Testis (tissue), 2 donors: ENCODE data around the gene MEPE.

Experiments
- POLR2A ChIP-seq: fragments of 450-650 bp; IDR thresholded peaks from one replicate; pipeline ENCODE4 v1.6.1; 2017; ENCODE audit warnings: antibody characterized with exemption, mild to moderate bottlenecking, moderate library complexity
- TF ChIP-seq, protein P1 (sequence below), 3 experiments: fragments of 450-650 bp in 2 of 3; fragments of 200-600 bp in 1 of 3; sonication (generic) in 1 of 3; IDR thresholded peaks; one replicate each; pipeline ENCODE4 v1.5.1; 2016 to 2019; ENCODE audit warnings: antibody characterized with exemption in 3 of 3, mild to moderate bottlenecking in 2 of 3, moderate library complexity in 1 of 3

DNA sequence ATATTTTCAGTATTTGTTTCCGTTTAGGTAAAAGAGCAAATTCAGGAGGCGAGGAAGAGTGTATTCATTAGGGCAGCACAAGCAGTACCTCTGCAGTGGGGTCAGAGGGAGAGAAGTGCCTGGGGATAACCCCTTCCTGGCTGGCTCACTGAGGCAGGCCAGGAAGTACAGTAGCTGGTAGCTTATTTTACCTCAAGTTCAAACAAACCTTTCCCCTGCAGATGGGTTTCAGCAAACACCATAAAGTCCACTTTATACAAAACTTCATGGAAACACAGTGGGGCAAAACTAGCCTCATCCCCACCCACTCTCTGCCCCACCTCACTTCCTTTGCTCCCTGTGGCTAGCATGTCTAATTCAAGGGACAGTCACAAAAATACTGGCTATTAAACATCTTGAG, 29.5 kb downstream of the MEPE start:
- TF ChIP-seq POLR2A: no peak
- TF ChIP-seq, protein P1, sequence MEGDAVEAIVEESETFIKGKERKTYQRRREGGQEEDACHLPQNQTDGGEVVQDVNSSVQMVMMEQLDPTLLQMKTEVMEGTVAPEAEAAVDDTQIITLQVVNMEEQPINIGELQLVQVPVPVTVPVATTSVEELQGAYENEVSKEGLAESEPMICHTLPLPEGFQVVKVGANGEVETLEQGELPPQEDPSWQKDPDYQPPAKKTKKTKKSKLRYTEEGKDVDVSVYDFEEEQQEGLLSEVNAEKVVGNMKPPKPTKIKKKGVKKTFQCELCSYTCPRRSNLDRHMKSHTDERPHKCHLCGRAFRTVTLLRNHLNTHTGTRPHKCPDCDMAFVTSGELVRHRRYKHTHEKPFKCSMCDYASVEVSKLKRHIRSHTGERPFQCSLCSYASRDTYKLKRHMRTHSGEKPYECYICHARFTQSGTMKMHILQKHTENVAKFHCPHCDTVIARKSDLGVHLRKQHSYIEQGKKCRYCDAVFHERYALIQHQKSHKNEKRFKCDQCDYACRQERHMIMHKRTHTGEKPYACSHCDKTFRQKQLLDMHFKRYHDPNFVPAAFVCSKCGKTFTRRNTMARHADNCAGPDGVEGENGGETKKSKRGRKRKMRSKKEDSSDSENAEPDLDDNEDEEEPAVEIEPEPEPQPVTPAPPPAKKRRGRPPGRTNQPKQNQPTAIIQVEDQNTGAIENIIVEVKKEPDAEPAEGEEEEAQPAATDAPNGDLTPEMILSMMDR (IDR thresholded peaks at IDR 0.05): no peak
